Measurements from ENCODE around the gene SMC4. TPM values are rescaled to one million over a fixed set of nuclear protein-coding genes. Genes with fewer than 3 reads are reported as not detected.
A peak's percentile ranks its signal among the peaks of the same experiment; 100 is the strongest.
"Not testable (repeated sequence)": the region's sequence is repeated elsewhere in the genome, so short reads cannot be mapped to it uniquely, and the experiment has no call there.

SMC4 gene
- total RNA-seq, result 100 to 1,000 TPM; 217 to 222 TPM

GRCh38 chr3:160399125-160400029, at the start of gene SMC4, which contains the start of gene IFT80:
Gene SMC4, plus strand, starts transcription at chr3:160399650. Its CDS starts 1,177 bp downstream, at chr3:160400827.
Gene IFT80, minus strand, starts transcription at chr3:160399225. Its CDS starts 14,625 bp downstream, at chr3:160384600.
- no peaks in the 10 kb centered on the region for H3K27me3 Mint-ChIP-seq
- DNase-seq, result peak; percentile 97
- ChIA-PET POLR2A (interaction anchor here (0.7 to 4.6 kb wide), 21 partner anchors 13 to 823 kb away, joined by 3 to 211 read pairs (median 4); partner anchors contain the start of genes KPNA4, PPM1L and TRIM59), CTCF (interaction anchor here (0.6 to 2.0 kb wide), 7 partner anchors 9 to 50 kb away, joined by 3 to 11 read pairs (median 4); partner anchors contain the start of gene TRIM59)
- H3K4me1 Mint-ChIP-seq, result peaks cover 44% of the 10 kb centered on the region
- H3K36me3 Mint-ChIP-seq (ENCODE audit: low read depth), result peaks cover 49% of the 10 kb centered on the region
- no peaks in the 10 kb centered on the region for H3K9me3 Mint-ChIP-seq
- H3K27ac Mint-ChIP-seq, result peak within 1 kb of the TSS; percentile 89
- peak within 1 kb of the TSS; percentile 94 for H3K4me3 Mint-ChIP-seq

- DNase-seq, result no peak
- Mint-ChIP-seq H3K4me3 (no peak overlapping the region), H3K27me3 (no peaks in the 10 kb centered on the region), H3K36me3 (ENCODE audit: low read depth) (peaks cover 11% of the 10 kb centered on the region), H3K27ac (no peak overlapping the region), H3K4me1 (no peaks in the 10 kb centered on the region), H3K9me3 (no peaks in the 10 kb centered on the region)
- ChIA-PET POLR2A (no interaction called here), CTCF (interaction anchor here (1.4 kb wide), 1 partner anchor 12 kb away, joined by 4 read pairs; no protein-coding TSS in a partner anchor)
Observed at GRCh38 chr3:160355826-160356225, 43.6 kb upstream of the SMC4 start.

- POLR2A ChIA-PET, H3K27me3 Mint-ChIP-seq, H3K27ac Mint-ChIP-seq, DNase-seq, H3K4me3 Mint-ChIP-seq, CTCF ChIA-PET, H3K4me1 Mint-ChIP-seq, H3K9me3 Mint-ChIP-seq: not testable (repeated sequence)
- H3K36me3 Mint-ChIP-seq (ENCODE audit: low read depth), result peaks cover 41% of the 10 kb centered on the region
Observed at GRCh38 chr3:160362896-160363295, 36.6 kb upstream of the SMC4 start.

GRCh38 chr3:160365869-160366522, 33.5 kb upstream of the SMC4 start:
- peaks cover 3% of the 10 kb centered on the region for H3K4me1 Mint-ChIP-seq
- peaks cover 36% of the 10 kb centered on the region for H3K36me3 Mint-ChIP-seq (ENCODE audit: low read depth)
- ChIA-PET CTCF (no interaction called here), POLR2A (no interaction called here)
- H3K4me3 Mint-ChIP-seq, result no peak overlapping the region
- no peak overlapping the region for H3K27ac Mint-ChIP-seq
- DNase-seq, result no peak
- no peaks in the 10 kb centered on the region for H3K27me3 Mint-ChIP-seq
- no peaks in the 10 kb centered on the region for H3K9me3 Mint-ChIP-seq

- H3K36me3 Mint-ChIP-seq (ENCODE audit: low read depth), result peaks cover 24% of the 10 kb centered on the region
- DNase-seq, result no peak
- H3K9me3 Mint-ChIP-seq, result no peaks in the 10 kb centered on the region
- H3K27me3 Mint-ChIP-seq, result no peaks in the 10 kb centered on the region
- CTCF ChIA-PET, result no interaction called here
- H3K4me3 Mint-ChIP-seq, result no peak overlapping the region
- POLR2A ChIA-PET, result no interaction called here
- H3K4me1 Mint-ChIP-seq, result peaks cover 1% of the 10 kb centered on the region
- H3K27ac Mint-ChIP-seq, result no peak overlapping the region
Observed at GRCh38 chr3:160368804-160369203, 30.6 kb upstream of the SMC4 start.

GRCh38 chr3:160369784-160370183, 29.7 kb upstream of the SMC4 start:
- H3K27ac Mint-ChIP-seq, result no peak overlapping the region
- H3K9me3 Mint-ChIP-seq, result no peaks in the 10 kb centered on the region
- CTCF ChIA-PET, result no interaction called here
- POLR2A ChIA-PET, result interaction anchor here (0.8 kb wide), 1 partner anchor 11 kb away, joined by 4 read pairs; no protein-coding TSS in a partner anchor
- DNase-seq, result no peak
- H3K4me3 Mint-ChIP-seq, result no peak overlapping the region
- peaks cover 28% of the 10 kb centered on the region for H3K36me3 Mint-ChIP-seq (ENCODE audit: low read depth)
- H3K4me1 Mint-ChIP-seq, result peaks cover 1% of the 10 kb centered on the region
- H3K27me3 Mint-ChIP-seq, result no peaks in the 10 kb centered on the region

- ChIA-PET CTCF (no interaction called here), POLR2A (no interaction called here)
- Mint-ChIP-seq H3K27me3 (no peaks in the 10 kb centered on the region), H3K36me3 (ENCODE audit: low read depth) (peaks cover 28% of the 10 kb centered on the region), H3K27ac (no peak overlapping the region), H3K4me1 (peaks cover 1% of the 10 kb centered on the region), H3K4me3 (no peak overlapping the region), H3K9me3 (no peaks in the 10 kb centered on the region)
- no peak for DNase-seq
Observed at GRCh38 chr3:160370987-160371857, 28.2 kb upstream of the SMC4 start.

GRCh38 chr3:160372780-160373179, 26.7 kb upstream of the SMC4 start:
- Mint-ChIP-seq H3K9me3 (no peaks in the 10 kb centered on the region), H3K4me3 (no peak overlapping the region), H3K27me3 (no peaks in the 10 kb centered on the region), H3K4me1 (peaks cover 1% of the 10 kb centered on the region), H3K27ac (no peak overlapping the region), H3K36me3 (ENCODE audit: low read depth) (peaks cover 28% of the 10 kb centered on the region)
- ChIA-PET POLR2A (no interaction called here), CTCF (no interaction called here)
- DNase-seq, result no peak

- H3K27ac Mint-ChIP-seq, result no peak overlapping the region
- POLR2A ChIA-PET, result no interaction called here
- CTCF ChIA-PET, result no interaction called here
- H3K4me3 Mint-ChIP-seq, result no peak overlapping the region
- peaks cover 1% of the 10 kb centered on the region for H3K4me1 Mint-ChIP-seq
- no peaks in the 10 kb centered on the region for H3K9me3 Mint-ChIP-seq
- peaks cover 28% of the 10 kb centered on the region for H3K36me3 Mint-ChIP-seq (ENCODE audit: low read depth)
- H3K27me3 Mint-ChIP-seq, result no peaks in the 10 kb centered on the region
- DNase-seq, result no peak
Observed at GRCh38 chr3:160373655-160374054, 25.8 kb upstream of the SMC4 start.

- CTCF ChIA-PET, result no interaction called here
Observed at GRCh38 chr3:160374472-160374871, 25.0 kb upstream of the SMC4 start.

GRCh38 chr3:160374925-160375324, 24.5 kb upstream of the SMC4 start:
- H3K4me3 Mint-ChIP-seq, result no peak overlapping the region
- no peak for DNase-seq
- no peak overlapping the region for H3K27ac Mint-ChIP-seq
- peaks cover 30% of the 10 kb centered on the region for H3K36me3 Mint-ChIP-seq (ENCODE audit: low read depth)
- CTCF ChIA-PET, result no interaction called here
- H3K9me3 Mint-ChIP-seq, result no peaks in the 10 kb centered on the region
- H3K4me1 Mint-ChIP-seq, result no peaks in the 10 kb centered on the region
- POLR2A ChIA-PET, result no interaction called here
- H3K27me3 Mint-ChIP-seq, result no peaks in the 10 kb centered on the region

More at GRCh38 chr3:160374472-160374871, 25.0 kb upstream of the SMC4 start:
- no peak for DNase-seq
- Mint-ChIP-seq H3K9me3 (no peaks in the 10 kb centered on the region), H3K27me3 (no peaks in the 10 kb centered on the region), H3K4me1 (no peaks in the 10 kb centered on the region), H3K4me3 (no peak overlapping the region), H3K36me3 (ENCODE audit: low read depth) (peaks cover 28% of the 10 kb centered on the region), H3K27ac (no peak overlapping the region)
- POLR2A ChIA-PET, result no interaction called here

GRCh38 chr3:160376681-160377080, 22.8 kb upstream of the SMC4 start:
- Mint-ChIP-seq H3K36me3 (ENCODE audit: low read depth) (peaks cover 30% of the 10 kb centered on the region), H3K4me3 (no peak overlapping the region), H3K27ac (no peak overlapping the region), H3K27me3 (no peaks in the 10 kb centered on the region), H3K4me1 (no peaks in the 10 kb centered on the region), H3K9me3 (no peaks in the 10 kb centered on the region)
- ChIA-PET CTCF (no interaction called here), POLR2A (interaction anchor here (1.3 kb wide), 1 partner anchor 23 kb away, joined by 3 read pairs; no protein-coding TSS in a partner anchor)
- DNase-seq, result no peak

All from activated CD4-positive, alpha-beta memory T cell treated with anti-CD3 and anti-CD28 coated beads, Interleukin-2, amount 10 ng/mL, durations not matched to agents 7 days and 5 days (primary cell).